Tibial nerve (tissue), 4 donors: ENCODE data around the gene NAA60.

Experiments used
- CTCF ChIP-seq, 5 experiments: fragments of 200-600 bp in 3 of 5; fragments of 450-650 bp in 2 of 5; sonication (generic) in 3 of 5; IDR thresholded peaks; one replicate each; pipeline ENCODE4 v1.5.1; 2016 to 2019; ENCODE audit warnings: antibody characterized with exemption in 5 of 5, mild to moderate bottlenecking in 3 of 5, moderate library complexity in 2 of 5
- EP300 ChIP-seq, 2 donors: sonication (generic); formaldehyde crosslinking; IDR thresholded peaks; one replicate each; pipeline ENCODE4 v1.6.1; 2017; ENCODE audit warnings: antibody characterized with exemption in 2 of 2, mild to moderate bottlenecking in 1 of 2
- POLR2A ChIP-seq, 2 donors: fragments of 450-650 bp; IDR thresholded peaks; one replicate each; pipeline ENCODE4 v1.6.1; 2017; ENCODE audit warnings: antibody characterized with exemption in 2 of 2, mild to moderate bottlenecking in 2 of 2, moderate library complexity in 2 of 2

- TF ChIP-seq CTCF (IDR thresholded peaks at IDR 0.05) (no peak), POLR2A (IDR thresholded peaks at IDR 0.05) (no peak), EP300 (IDR thresholded peaks at IDR 0.05) (no peak)
Measured at GRCh38 chr16:3400446-3400778, 43.1 kb upstream of the NAA60 start.
